ENCODE data around the gene SLC19A1.
"Not testable (repeated sequence)": the region's sequence is repeated elsewhere in the genome, so short reads cannot be mapped to it uniquely, and the experiment has no call there.

SLC19A1 gene

DNA sequence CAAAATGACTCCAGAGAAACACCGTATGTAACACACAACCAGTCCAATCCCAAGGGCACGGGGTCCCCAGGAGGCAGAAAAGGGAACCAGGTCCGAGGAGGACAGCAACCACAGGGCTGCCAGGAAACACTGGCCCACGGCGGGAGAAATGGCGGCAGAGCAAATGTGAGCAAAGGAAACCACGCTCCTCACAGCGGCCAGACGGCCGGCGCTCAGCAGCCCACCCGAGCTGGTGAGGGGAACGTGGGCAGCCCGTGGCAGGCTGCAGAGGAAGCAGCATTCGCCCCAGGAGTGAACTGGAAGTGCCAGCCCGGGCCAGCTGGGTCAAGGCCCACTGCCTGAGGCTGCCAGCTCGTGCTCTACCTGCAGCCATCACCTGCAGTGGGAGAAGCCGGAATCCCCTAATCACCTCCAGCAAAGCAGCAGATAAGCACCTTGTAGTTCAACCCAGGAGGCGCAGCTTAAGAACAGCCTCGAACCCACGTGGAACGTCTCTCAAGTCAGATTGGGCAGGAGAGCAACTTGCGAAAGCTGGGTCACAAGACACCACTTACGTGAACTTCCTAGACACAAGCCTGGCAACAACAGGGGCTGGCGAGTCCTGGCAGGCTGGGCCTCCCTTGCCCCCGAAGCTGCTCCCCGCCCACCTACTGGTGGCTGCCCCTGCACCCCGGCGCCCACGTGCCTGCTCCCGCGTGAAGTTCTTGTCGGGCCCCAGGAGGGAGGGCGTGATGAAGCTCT is 6.7 kb downstream of the SLC19A1 start:
- Histone ChIP-seq H3K27ac (no peak overlapping the region), H3K9me3 (ENCODE audit: low read depth, low read length) (no peaks in the 10 kb centered on the region), H3K36me3 (ENCODE audit: insufficient read depth, low read length) (peaks cover 24% of the 10 kb centered on the region), H3K4me3 (no peak overlapping the region), H3K9ac (ENCODE audit: insufficient read length) (no peak overlapping the region)
- no peak for DNase-seq (ENCODE audit: low read depth, low spot score)
- TF ChIP-seq FOXP2 (optimal IDR thresholded peaks at IDR 0.05; ENCODE audit: control extremely low read depth, extremely low read length, insufficient read depth) (no peak), EZH2 (IDR thresholded peaks at IDR 0.05) (no peak), POLR2AphosphoS5 (IDR thresholded peaks at IDR 0.05; ENCODE audit: borderline replicate concordance, low read depth, low read length) (no peak)

DNA sequence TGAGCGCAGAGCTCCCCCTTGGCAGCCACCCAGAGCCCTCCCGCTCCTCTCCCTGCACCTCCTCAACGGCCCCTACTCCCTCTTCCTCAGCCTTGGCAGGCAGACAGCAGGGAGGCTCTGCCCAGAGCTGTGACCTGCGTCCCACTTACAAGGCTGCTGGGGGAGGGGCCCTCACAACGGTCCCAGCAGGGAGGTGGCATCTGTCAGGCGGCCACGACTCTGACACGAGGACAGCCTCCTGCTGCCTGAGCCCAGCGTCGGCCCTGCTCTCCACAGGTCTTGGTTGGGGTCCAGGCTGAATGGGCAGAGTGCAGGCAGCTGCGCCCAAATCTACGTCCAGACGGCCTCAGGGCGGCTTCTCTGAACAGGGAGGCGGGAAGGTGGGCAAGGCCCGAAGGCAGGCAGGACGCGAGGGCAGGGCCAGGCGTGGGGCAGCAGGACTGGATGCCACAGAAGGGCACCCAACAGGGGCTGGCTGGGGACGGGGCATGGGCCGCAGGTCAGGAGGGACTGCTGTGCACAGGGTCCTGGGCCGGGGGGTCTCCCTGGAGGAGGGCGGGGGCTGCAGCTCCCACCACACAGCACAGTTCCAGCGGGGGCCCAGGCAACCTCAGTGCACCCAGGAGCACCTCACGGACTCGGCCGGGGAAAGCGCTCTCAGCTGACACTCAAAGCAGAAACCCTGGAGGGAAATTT is 7.5 kb downstream of the SLC19A1 start:
- H3K9ac ChIP-seq (ENCODE audit: insufficient read length) = no peak overlapping the region
- no peak overlapping the region for H3K27ac ChIP-seq
- H3K9me3 ChIP-seq (ENCODE audit: low read depth, low read length) = no peaks in the 10 kb centered on the region
- no peak overlapping the region for H3K4me3 ChIP-seq
- DNase-seq (ENCODE audit: low read depth, low spot score) = no peak
- TF ChIP-seq POLR2AphosphoS5 (IDR thresholded peaks at IDR 0.05; ENCODE audit: borderline replicate concordance, low read depth, low read length) (no peak), FOXP2 (optimal IDR thresholded peaks at IDR 0.05; ENCODE audit: control extremely low read depth, extremely low read length, insufficient read depth) (no peak), EZH2 (IDR thresholded peaks at IDR 0.05) (no peak)
- peaks cover 31% of the 10 kb centered on the region for H3K36me3 ChIP-seq (ENCODE audit: insufficient read depth, low read length)

DNA sequence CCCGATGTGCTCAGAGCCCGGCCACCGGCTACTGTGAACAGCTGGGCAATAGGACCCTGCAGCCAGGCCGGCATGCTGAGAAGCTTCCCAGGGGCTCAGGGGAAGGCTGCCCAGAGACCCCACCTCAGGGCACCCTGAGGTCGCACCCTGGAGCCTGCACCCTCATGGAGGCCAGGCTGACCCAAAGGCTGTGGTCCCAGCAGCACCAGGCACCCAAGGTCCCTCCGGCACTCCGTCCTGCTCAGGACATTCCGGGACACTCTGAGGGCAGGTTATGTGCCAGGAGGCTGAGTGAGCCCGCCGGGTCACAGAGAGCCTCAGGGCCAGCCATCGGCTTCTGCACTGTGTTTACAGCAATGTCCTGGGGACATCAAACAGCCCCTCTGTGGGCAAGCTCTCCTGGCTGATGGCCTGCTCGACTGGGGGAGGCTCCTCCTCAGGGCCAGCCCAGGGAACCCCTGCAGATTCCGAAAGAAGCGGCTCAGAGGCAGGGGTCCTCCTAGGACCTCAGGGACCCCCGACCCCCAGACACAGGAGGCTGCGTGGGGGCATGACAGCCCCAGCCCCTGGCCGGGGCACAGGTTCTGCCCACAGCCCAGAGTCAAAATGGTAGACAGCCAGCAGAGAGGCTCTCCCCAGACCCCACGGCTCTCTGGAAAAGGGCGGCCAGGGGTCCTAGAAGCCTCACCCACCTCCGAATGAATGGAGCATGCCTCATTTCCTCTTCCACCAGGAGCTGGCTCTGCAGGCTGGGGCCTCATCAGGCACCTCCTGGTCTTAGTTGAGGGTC is 8.2 kb downstream of the SLC19A1 start:
- no peak for DNase-seq (ENCODE audit: low read depth, low spot score)

DNA sequence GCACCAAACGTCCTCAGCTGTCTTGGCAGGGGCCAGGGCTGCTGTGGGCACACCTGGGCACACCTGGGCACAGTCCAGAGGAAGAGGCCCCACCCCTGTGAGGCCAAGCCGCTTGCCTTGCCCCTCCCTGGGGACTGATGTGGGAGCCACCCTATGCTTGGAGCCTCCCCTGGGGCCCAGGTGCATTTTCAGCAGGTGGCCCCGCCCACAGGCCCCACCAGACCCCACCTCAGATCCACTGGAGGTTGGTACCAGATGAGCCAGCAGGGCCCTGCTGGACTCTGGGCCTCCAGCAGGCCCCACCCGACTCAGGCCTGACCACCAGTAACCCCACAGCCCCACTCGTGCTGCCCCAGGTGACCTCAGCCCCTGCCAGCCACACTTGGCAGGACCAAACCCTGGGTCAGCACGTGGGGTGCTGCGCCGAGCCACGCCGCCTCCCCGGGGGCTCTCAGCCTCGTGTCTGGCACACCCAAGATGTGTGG is 8.8 kb downstream of the SLC19A1 start:
- Histone ChIP-seq H3K27ac (no peak overlapping the region), H3K36me3 (ENCODE audit: insufficient read depth, low read length) (peaks cover 45% of the 10 kb centered on the region), H3K9ac (ENCODE audit: insufficient read length) (no peak overlapping the region), H3K4me3 (no peak overlapping the region), H3K9me3 (ENCODE audit: low read depth, low read length) (no peaks in the 10 kb centered on the region)
- TF ChIP-seq EZH2 (IDR thresholded peaks at IDR 0.05) (no peak), FOXP2 (optimal IDR thresholded peaks at IDR 0.05; ENCODE audit: control extremely low read depth, extremely low read length, insufficient read depth) (no peak), POLR2AphosphoS5 (IDR thresholded peaks at IDR 0.05; ENCODE audit: borderline replicate concordance, low read depth, low read length) (no peak)
- no peak for DNase-seq (ENCODE audit: low read depth, low spot score)

More for the DNA sequence above, 8.2 kb downstream of the SLC19A1 start:
- H3K36me3 ChIP-seq (ENCODE audit: insufficient read depth, low read length) = peaks cover 38% of the 10 kb centered on the region
- no peak overlapping the region for H3K9ac ChIP-seq (ENCODE audit: insufficient read length)
- H3K27ac ChIP-seq = no peak overlapping the region
- TF ChIP-seq EZH2 (IDR thresholded peaks at IDR 0.05) (no peak), POLR2AphosphoS5 (IDR thresholded peaks at IDR 0.05; ENCODE audit: borderline replicate concordance, low read depth, low read length) (no peak), FOXP2 (optimal IDR thresholded peaks at IDR 0.05; ENCODE audit: control extremely low read depth, extremely low read length, insufficient read depth) (no peak)
- H3K9me3 ChIP-seq (ENCODE audit: low read depth, low read length) = no peaks in the 10 kb centered on the region
- no peak overlapping the region for H3K4me3 ChIP-seq

DNA sequence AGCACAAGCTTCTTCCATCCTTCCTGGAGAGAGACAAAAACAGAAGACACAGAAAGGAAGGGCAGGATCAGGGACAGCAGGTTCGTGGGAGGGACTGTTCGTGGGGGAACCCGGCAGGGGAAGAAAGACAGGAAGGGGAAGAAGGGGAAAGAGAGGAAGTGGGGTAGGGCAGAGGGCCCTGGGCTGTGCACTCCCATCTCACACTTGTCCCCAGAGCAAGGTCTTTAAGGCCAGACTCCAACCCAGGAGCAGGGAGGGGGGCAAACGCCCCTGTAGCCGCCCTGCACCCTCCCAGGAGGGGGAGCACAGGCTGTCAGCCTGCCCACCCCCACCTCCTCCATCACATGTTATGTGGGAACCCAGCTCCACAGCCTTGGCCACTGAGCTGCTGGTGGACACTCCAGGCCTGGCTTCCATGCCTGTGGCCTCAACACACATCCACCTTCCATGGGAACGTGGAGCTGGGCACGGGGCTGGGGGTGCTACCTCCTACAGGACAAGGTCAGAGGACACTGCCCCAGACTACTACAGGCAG is 9.3 kb downstream of the SLC19A1 start:
- DNase-seq (ENCODE audit: low read depth, low spot score) = no peak
- no peak overlapping the region for H3K4me3 ChIP-seq
- TF ChIP-seq FOXP2 (optimal IDR thresholded peaks at IDR 0.05; ENCODE audit: control extremely low read depth, extremely low read length, insufficient read depth) (no peak), EZH2 (IDR thresholded peaks at IDR 0.05) (no peak), POLR2AphosphoS5 (IDR thresholded peaks at IDR 0.05; ENCODE audit: borderline replicate concordance, low read depth, low read length) (no peak)
- H3K36me3 ChIP-seq (ENCODE audit: insufficient read depth, low read length) = peaks cover 48% of the 10 kb centered on the region
- H3K9me3 ChIP-seq (ENCODE audit: low read depth, low read length) = no peaks in the 10 kb centered on the region
- H3K27ac ChIP-seq = no peak overlapping the region
- H3K9ac ChIP-seq (ENCODE audit: insufficient read length) = no peak overlapping the region

DNA sequence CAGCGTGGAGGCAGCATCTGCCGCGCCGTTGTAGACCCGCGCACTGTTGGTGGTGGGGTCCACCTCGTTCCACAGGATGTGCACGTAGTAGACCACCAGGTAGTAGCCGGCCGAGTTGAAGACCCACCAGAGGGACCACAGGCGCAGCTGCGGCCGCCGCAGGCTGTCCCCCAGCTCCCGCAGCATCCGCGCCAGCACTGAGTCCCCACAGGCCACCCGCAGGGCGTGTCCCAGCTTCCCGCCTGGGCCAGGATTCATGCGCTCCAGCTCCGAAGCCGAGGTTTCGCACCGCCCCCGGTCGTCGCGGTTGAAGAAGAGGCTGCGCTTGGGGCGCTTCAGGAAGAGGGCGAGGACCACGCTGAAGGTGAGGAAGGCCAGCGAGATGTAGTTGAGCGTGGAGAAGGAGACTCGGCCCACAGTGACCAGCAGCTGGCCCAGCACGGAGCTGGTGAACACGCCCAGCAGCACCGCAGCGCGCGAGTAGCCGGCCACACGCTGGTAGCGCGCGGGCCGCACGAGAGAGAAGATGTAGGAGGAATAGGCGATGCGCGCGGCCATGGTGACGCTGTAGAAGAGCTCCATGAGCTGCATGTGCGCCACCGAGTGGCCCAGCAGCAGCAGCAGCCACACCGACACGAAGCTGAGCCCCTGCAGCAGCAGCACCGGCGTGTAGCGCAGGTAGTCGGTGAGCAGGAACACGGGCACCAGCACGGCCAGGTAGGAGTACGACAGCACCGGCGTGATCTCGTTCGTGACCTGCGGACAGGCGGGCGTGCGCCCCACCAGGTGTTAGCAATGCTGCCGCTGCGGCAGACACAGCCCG is 10.6 kb downstream of the SLC19A1 start:
- peaks cover 50% of the 10 kb centered on the region for H3K36me3 ChIP-seq (ENCODE audit: insufficient read depth, low read length)
- no peak for DNase-seq (ENCODE audit: low read depth, low spot score)

DNA sequence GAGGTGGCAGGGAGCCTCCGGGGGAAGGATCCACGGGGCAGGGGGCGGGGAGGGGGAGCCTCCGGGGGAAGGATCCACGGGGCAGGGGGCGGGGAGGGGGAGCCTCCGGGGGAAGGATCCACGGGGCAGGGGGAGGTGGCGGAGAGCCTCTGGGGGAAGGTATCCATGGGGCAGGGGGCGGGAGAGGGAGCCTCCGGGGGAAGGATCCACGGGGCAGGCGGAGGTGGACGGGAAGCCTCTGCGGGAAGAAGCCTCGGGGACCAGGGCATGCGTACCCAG is 11.2 kb downstream of the SLC19A1 start:
- not testable (repeated sequence) for H3K9me3 ChIP-seq (ENCODE audit: low read depth, low read length); H3K9ac ChIP-seq (ENCODE audit: insufficient read length)
- H3K36me3 ChIP-seq (ENCODE audit: insufficient read depth, low read length) = peaks cover 46% of the 10 kb centered on the region

More for the DNA sequence above, 10.6 kb downstream of the SLC19A1 start:
- Histone ChIP-seq H3K9me3 (ENCODE audit: low read depth, low read length) (no peaks in the 10 kb centered on the region), H3K4me3 (no peak overlapping the region), H3K9ac (ENCODE audit: insufficient read length) (no peak overlapping the region), H3K27ac (no peak overlapping the region)
- TF ChIP-seq POLR2AphosphoS5 (IDR thresholded peaks at IDR 0.05; ENCODE audit: borderline replicate concordance, low read depth, low read length) = no peak
- no peak for TF ChIP-seq FOXP2 (optimal IDR thresholded peaks at IDR 0.05; ENCODE audit: control extremely low read depth, extremely low read length, insufficient read depth)
- no peak for TF ChIP-seq EZH2 (IDR thresholded peaks at IDR 0.05)

More for the DNA sequence above, 11.2 kb downstream of the SLC19A1 start:
- not testable (repeated sequence) for H3K27ac ChIP-seq; DNase-seq (ENCODE audit: low read depth, low spot score); H3K4me3 ChIP-seq

Data from SK-N-MC (cell line).